DND-41 (cell line): ENCODE data around the gene ARRDC4.

Experiments
- ATAC-seq: fragments of 200-7000 bp; cut with Tn5 transposase; 3 replicates; pipeline ENCODE4 v1.9.1; 2021; ENCODE audit warnings: low read depth; ENCODE audit not compliant: insufficient read depth
- DNase-seq: peaks from one replicate; pipeline ENCODE4 v3.0.0-alpha.2; 2020
- H2AFZ ChIP-seq: 2 replicates; pipeline ENCODE4 v1.6.0; 2012; ENCODE audit warnings: low read depth, low read length
- H3K27ac ChIP-seq: 2 replicates; pipeline ENCODE4 v1.5.1; 2012; ENCODE audit warnings: low read length, inconsistent platforms
- H3K27me3 ChIP-seq: fragments of 200-600 bp; sonication (generic); 2 replicates; pipeline ENCODE4 v1.6.0; 2012; ENCODE audit warnings: low read length, mild to moderate bottlenecking, inconsistent platforms; ENCODE audit not compliant: insufficient read depth, poor library complexity
- H3K36me3 ChIP-seq: 2 replicates; pipeline ENCODE4 v1.5.1; 2012; ENCODE audit warnings: low read length, inconsistent platforms; ENCODE audit not compliant: insufficient read depth
- H3K4me1 ChIP-seq: 2 replicates; pipeline ENCODE4 v1.5.1; 2012; ENCODE audit warnings: mild to moderate bottlenecking, low read length; ENCODE audit not compliant: insufficient read depth
- H3K4me2 ChIP-seq: 2 replicates; pipeline ENCODE4 v1.6.0; 2012; ENCODE audit warnings: mild to moderate bottlenecking, moderate library complexity, low read length, inconsistent platforms; ENCODE audit not compliant: insufficient read depth
- H3K4me3 ChIP-seq, 2 experiments: fragments of 200-600 bp in 1 of 2; shearing (Covaris generic) in 1 of 2; 2 replicates each; pipeline ENCODE4 v1.5.1; 2012 to 2016; ENCODE audit warnings: inconsistent platforms in 2 of 2, low read length in 2 of 2, mild to moderate bottlenecking in 2 of 2, low read depth in 1 of 2, moderate library complexity in 1 of 2
- H3K79me2 ChIP-seq: 2 replicates; pipeline ENCODE4 v1.6.0; 2012; ENCODE audit warnings: low read length, inconsistent platforms; ENCODE audit not compliant: insufficient read depth
- H3K9ac ChIP-seq: 2 replicates; pipeline ENCODE4 v1.6.0; 2012; ENCODE audit warnings: low read depth, mild to moderate bottlenecking, inconsistent platforms, low read length, moderate library complexity
- H3K9me3 ChIP-seq: 2 replicates; pipeline ENCODE4 v1.5.1; 2012; ENCODE audit warnings: low read length, moderate library complexity, mild to moderate bottlenecking, inconsistent platforms; ENCODE audit not compliant: insufficient read depth, severe bottlenecking
- H4K20me1 ChIP-seq: 2 replicates; pipeline ENCODE4 v1.6.0; 2012; ENCODE audit warnings: low read length; ENCODE audit not compliant: insufficient read depth
- CTCF ChIP-seq: IDR thresholded peaks from 2 replicates; pipeline ENCODE4 v1.5.1; 2012; ENCODE audit warnings: borderline replicate concordance, low read length, moderate library complexity, mild to moderate bottlenecking; ENCODE audit not compliant: poor library complexity, severe bottlenecking; ENCODE audit errors: extremely low read depth
- EZH2 ChIP-seq: IDR thresholded peaks from 3 replicates; pipeline ENCODE4 v1.6.1; 2012; ENCODE audit warnings: borderline replicate concordance, low read depth, mild to moderate bottlenecking, moderate library complexity, low read length, inconsistent platforms; ENCODE audit not compliant: severe bottlenecking

ARRDC4 gene

GRCh38 chr15:98018761-98019351 lies 58.4 kb downstream of the ARRDC4 start:
- Histone ChIP-seq H3K9me3 (peaks cover 5% of the 10 kb centered on the region), H3K4me2 (no peak overlapping the region)
- no peak for DNase-seq

More at GRCh38 chr15:98018761-98019351, 58.4 kb downstream of the ARRDC4 start:
- no peaks in the 10 kb centered on the region for H3K4me1 ChIP-seq
- no peak overlapping the region for H3K4me3 ChIP-seq
- H3K27me3 ChIP-seq, result no peaks in the 10 kb centered on the region
- no peaks in the 10 kb centered on the region for H4K20me1 ChIP-seq
- H3K36me3 ChIP-seq, result no peaks in the 10 kb centered on the region
- no peak overlapping the region for H3K27ac ChIP-seq
- no peak overlapping the region for H3K9ac ChIP-seq
- no peak overlapping the region for H2AFZ ChIP-seq
- H3K79me2 ChIP-seq, result no peaks in the 10 kb centered on the region
- TF ChIP-seq CTCF, result no peak
- TF ChIP-seq EZH2, result no peak
- no peak for ATAC-seq
